A172 (cell line): ENCODE results near the gene OR4M1. TPM values are rescaled to one million over a fixed set of nuclear protein-coding genes. Genes with fewer than 3 reads are reported as not detected.
"Not testable (repeated sequence)": the region's sequence is repeated elsewhere in the genome, so short reads cannot be mapped to it uniquely, and the experiment has no call there.

Experiments
- DNase-seq: peaks from one replicate; pipeline ENCODE4 v3.0.0-alpha.2; 2015; ENCODE audit warnings: low spot score
- total RNA-seq: library from RNA; depleted of rRNA; stranded (reverse); fragments of >200 nt; shearing (Covaris generic); gene quantifications from 2 replicates; pipeline ENCODE4 v1.2.3, GENCODE V29; 2014; rRNA removed

OR4M1 gene
- total RNA-seq = not detected in 2 replicates

DNA sequence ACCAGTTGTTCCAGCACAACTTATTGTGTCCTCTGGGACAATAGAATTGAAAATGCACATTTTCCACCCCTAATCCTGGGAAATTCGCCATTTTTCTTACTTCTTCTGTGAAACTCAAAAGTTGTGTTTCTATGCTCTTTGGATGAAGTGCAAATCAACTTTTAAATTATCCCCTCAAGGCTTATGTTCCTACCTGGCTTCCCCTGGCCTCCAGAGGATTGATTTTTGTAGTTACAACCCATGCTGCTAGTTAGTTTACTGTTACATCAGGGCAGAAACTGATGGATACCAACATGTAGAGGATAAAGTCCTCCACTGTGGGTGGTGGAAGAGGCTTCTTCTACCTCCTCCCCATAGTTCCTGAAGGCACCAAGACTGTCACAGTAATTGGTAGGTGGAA lies at the start of gene OR4M1:
OR4M1 (plus strand) TSS at position 301 of the 400 bp plus-strand sequence. CDS start 6,819 bp downstream, outside the sequence.
- DNase-seq = not testable (repeated sequence)

- no peak for DNase-seq
These were observed 43.9 kb upstream of the OR4M1 start for GRCh38 chr14:19729359-19729758.

- no peak for DNase-seq
These were observed 43.5 kb upstream of the OR4M1 start for GRCh38 chr14:19729763-19730162.

DNA sequence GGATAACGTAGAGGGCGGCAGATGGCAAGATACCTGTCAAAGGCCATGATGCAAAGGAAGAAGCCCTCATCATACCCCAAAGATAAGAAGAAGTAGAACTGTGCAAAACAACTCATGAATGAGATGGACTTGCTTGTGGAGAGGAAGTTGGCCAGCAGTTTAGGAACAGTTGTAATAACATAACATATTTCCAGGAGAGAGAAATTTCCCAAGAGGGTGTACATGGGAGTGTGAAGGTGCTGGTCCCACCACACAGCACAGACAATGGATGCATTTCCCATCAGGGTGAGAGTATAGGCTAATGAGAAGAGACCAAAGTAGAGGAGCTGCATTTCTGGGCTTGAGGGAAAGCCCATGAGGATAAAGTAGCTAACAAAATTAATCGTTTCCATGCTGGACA lies 39.4 kb upstream of the OR4M1 start:
- not testable (repeated sequence) for DNase-seq

DNA sequence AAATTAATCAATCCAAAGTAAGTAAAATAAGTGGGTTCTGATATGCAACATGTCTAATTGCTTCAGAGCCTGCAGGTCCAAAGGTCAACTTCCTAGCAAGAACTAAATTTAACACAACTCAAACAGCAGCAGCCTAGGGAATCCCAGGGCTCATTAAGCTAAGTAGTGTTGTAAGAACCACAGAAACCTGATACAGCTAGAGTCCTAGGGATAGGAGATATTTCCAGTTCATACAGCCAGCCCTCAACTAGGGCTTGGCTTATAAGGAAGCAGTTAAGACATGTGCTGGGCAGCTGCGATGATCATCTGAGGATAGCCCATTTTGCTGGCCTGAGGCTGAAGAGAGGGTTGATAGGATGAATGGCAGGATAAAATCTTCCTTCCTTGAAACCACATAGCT lies 30.0 kb upstream of the OR4M1 start, which contains the start of gene OR4Q3:
OR4Q3 (plus strand) TSS at position 316 of the 400 bp plus-strand sequence.
- no peak for DNase-seq

GRCh38 chr14:19752316-19752715 lies 21.0 kb upstream of the OR4M1 start:
- DNase-seq = not testable (repeated sequence)

GRCh38 chr14:19754172-19754571 lies 19.1 kb upstream of the OR4M1 start:
- no peak for DNase-seq

- DNase-seq = not testable (repeated sequence)
These were observed 1.8 kb upstream of the OR4M1 start for GRCh38 chr14:19771491-19771890.

DNA sequence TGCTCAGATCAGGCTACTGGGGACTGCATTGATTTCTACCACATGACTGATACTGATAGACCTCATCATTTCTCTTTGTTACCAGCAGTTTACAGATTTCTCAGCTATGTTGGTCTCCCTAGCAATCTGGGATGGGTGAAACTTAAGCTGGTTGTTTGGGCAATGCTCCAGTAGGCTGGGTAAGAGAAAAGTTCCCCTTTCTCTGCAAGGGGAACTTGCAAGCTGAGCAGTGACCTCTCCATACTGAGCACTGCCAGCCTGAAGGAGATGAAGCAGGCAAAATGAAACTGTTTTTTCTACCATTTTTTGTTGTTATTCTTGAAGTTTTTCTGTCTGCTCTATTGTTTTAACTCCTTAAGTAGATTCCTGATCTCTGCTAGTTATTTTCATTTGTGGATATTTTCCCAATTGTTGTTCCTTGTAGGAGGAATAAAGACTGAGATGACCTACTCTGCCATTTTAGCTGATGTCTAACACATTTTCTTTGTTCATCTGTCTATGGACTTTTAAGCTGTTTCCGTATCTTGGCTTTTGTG lies 1.3 kb upstream of the OR4M1 start:
- no peak for DNase-seq

- not testable (repeated sequence) for DNase-seq
These were observed 850 bp upstream of the OR4M1 start for GRCh38 chr14:19772454-19772853.

DNA sequence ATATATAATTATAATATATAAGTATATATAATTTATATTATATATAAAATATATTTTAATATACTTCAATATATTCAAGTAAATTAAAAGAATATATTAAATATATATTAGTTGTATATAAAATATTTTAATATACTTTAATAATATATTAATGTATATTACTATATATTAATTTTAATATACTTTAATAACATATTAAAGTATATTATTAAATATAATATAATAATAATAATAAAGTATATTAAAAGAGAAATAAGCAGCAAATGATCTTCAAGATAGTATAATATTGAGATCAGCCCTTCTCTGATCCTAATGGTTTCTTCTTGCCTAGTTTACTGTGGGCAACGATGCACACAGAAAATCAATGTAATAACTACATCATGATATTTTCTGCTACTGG lies 2.3 kb downstream of the OR4M1 start:
- DNase-seq = no peak

GRCh38 chr14:19785848-19786247 lies 12.5 kb downstream of the OR4M1 start:
- not testable (repeated sequence) for DNase-seq

- not testable (repeated sequence) for DNase-seq
These were observed 14.0 kb downstream of the OR4M1 start for GRCh38 chr14:19787318-19787717.

DNA sequence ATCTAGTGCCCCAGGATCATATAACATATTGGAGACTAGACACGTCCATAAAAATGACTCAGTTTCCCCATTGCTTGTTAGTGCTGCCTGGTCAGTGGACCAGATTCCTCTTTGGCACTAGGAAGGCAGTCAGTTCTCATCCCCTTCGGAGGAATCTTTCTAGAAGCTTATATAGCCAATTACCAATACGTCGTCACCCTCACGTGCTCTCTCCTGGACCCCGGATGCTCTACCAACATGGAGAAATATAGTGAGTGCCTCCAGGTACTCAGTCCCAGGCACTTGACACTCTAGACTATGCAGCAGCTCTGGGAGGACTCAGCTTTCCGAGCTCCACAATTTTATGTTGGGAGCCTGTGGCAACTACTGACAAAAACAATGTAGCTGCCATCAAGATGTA lies 14.8 kb downstream of the OR4M1 start:
- not testable (repeated sequence) for DNase-seq

DNA sequence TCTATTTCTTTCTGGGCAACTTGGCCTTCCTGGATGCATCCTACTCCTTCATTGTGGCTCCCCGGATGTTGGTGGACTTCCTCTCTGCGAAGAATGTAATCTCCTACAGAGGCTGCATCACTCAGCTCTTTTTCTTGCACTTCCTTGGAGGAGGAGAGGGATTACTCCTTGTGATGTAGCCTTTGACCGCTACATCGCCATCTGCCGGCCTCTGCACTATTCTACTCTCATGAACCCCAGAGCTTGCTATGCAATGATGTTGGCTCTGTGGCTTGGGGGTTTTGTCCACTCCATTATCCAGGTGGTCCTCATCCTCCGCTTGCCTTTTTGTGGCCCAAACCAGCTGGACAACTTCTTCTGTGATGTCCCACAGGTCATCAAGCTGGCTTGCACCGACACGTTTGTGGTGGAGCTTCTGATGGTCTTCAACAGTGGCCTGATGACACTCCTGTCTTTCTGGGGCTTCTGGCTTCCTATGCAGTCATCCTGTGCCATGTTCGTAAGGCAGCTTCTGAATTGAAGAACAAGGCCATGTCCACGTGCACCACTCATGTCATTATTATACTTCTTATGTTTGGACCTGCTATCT lies 23.3 kb downstream of the OR4M1 start:
- DNase-seq = peak; percentile 5

DNA sequence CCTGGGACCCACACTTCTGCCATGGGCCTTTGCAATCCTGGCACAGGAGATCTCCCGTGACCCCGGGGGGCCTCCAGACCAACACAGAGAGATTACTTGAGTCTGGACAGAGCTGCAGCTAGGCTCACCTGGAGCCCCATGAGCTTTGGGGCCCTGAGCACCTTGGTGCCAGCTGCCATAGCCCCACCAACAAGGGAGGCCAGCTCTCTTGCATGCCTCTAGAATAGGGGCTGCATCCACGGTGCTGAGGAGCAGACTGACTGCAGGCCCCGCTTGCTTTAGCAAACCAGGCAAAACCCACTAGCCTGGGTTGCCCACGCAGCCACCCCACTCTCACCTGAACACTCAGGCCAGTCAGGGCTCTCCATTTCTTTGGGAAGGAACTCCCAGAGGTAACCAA lies 26.6 kb downstream of the OR4M1 start:
- DNase-seq = no peak

DNA sequence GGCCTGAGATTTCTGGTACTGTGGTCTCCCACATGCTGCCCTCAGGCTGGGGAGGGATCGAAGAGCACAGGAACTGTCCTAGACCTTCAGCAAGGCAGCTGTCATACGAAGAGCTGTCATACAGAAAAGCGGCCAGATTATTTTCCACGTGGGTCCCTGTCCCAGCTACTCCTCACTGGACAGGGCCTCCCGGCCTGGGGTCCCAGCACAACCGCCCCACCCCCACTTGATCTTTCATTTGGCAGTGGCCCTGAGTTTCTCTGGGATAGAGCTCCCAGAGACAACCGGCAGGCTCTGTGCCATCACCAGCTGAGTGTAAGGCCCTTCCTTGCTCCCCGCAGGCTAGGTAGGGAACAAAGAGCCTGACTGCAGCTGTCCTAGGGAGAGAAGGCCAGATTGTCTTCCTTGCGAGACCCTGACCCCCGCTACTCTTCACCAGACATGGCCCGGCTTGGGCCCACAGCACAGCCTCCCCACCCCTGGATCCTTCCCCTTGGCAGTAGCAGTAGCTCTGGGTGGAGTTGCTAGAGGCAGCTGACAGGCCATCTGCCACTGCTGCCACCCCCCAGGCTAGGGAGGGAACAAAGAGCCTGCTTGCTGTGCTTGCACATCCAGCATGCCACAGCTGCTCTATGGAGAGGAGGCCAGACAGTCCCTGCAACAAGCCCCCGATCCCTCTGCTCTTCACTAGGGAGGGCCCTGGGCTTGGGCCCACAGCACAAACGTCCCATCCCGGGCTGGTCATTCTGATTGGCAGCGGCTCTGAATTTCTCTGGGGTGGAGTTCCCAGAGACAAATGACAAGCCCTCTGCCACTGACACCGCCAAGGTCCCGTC lies 27.2 kb downstream of the OR4M1 start:
- DNase-seq = no peak

DNA sequence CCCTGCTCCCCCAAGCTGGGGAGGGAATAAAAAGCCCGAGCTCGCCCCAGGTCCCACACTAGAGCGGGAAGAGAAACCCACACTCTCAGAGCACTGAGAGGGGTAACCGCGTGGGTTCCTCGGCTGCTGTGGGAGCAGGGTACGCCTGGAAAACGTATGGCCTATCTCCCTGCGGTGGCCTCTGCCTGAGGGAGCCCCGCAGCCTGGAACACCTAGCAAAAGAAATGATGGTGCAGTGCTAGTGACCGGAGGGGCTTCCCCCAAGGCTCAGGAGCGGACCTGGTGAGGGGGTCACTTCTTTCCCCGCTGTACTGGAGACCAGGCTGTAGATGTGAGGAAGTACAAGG lies 27.8 kb downstream of the OR4M1 start:
- no peak for DNase-seq

DNA sequence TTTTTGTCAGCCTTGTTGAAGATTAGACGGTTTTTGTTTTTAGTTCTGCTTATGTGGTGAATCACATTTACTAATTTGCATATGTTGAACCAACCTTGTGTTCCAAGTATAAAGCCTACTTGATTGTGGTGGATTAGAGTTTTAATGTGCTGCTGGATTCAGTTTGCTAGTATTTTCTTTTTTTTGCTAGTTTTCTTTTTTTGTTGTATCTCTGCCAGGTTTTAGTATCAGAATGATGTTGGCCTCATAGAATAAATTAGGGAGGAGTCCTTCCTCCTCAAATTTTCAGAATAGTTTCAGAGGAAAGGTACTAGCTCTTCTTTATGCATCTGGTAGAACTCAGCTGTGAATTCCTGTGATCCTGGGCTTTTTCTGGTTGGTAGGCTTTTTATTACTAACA lies 30.2 kb downstream of the OR4M1 start, which contains the start of gene OR4N2:
OR4N2 (plus strand) TSS at position 301 of the 400 bp plus-strand sequence. CDS start 23,679 bp downstream, outside the sequence.
- DNase-seq = not testable (repeated sequence)

DNA sequence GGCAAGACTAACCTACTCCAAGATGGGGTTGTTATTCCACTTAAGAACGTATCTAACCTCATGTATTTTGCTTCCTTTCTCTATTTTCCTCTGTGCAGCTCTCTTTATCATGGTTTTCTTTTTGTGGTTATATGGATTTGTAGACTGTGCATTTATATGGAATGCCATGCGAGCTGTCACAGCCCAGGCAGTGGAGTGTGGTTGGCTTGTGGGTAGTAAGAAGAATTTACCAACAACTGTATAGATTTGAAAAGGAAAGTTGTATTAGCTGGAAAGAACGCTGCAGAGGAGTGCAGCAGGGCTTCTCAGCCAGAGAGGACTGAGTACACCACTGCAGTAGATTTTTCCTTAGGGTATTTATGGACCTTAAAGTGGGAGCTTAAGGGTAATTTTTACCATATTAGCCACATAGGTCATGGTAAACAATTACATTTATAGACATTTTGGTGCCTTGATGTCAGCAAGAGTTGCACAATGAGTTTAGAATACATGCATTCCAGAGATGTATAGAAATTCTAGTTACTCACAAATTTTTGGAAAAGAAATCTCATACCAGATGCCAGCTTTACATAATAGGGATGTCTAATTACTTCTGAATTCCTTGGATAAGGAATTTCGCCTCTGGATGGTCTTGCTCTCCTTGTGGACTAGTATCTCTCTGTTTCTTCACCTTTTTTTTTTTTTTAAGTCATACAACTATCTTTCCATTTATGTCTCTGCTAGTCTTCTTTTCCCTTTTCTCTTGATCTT lies 40.0 kb downstream of the OR4M1 start:
- not testable (repeated sequence) for DNase-seq

GRCh38 chr14:19819879-19820278 lies 46.6 kb downstream of the OR4M1 start:
- DNase-seq = not testable (repeated sequence)

DNA sequence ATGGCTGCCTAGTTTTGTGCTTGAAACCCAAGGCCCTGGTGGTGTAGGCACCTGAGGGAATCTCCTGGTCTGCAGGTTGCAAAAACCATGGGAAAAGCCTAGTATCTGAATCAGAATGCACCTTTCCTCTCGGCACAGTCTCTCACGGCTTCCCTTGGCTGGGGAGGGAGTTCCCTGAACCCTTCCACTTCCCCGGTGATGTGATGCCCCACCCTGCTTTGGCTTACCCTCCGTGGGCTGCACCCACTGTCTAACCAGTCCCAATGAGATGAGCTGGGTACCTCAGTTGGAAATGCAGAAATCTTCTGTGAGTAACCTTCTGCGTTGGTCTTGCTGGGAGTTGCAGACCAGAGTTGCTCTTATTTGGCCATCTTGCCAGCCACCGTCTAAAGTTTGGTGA lies 47.7 kb downstream of the OR4M1 start:
- not testable (repeated sequence) for DNase-seq
